ENCODE data around the gene GTF2H3.
A peak's percentile ranks its signal among the peaks of the same experiment; 100 is the strongest.
"Not testable (repeated sequence)": the region's sequence is repeated elsewhere in the genome, so short reads cannot be mapped to it uniquely, and the experiment has no call there.

The GTF2H3 gene

DNA sequence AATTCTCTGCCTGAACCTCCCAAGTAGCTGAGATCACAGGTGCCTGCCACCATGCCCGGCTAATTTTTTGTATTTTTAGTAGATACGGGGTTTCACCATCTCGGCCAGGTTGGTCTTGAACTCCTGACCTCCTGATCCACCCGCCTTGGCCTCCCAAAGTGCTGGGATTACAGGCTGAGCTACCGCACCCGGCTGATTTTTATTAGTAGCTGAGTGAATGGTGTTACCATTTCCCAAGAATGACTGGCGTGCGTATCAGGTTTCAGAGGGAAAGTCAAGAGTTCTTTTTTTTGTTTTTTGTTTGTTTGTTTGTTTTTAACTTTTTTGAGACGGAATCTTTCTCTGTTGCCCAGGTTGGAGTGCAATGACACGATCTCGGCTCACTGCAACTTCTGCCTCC is 30.1 kb upstream of the GTF2H3 start:
- H3K27ac ChIP-seq (ENCODE audit: insufficient read depth, low read length, poor library complexity, severe bottlenecking); DNase-seq; H3K27me3 ChIP-seq (replicated peaks; ENCODE audit: control insufficient read depth, insufficient read depth, low read length, poor library complexity, severe bottlenecking); H3K9me3 ChIP-seq (ENCODE audit: control insufficient read depth, low read length); H3K4me1 ChIP-seq (ENCODE audit: control insufficient read depth, insufficient read depth, low read length, poor library complexity, severe bottlenecking); H3K4me3 ChIP-seq (ENCODE audit: insufficient read depth, low read depth, low read length, poor library complexity, severe bottlenecking): not testable (repeated sequence)
- H3K36me3 ChIP-seq (ENCODE audit: control insufficient read depth, insufficient read depth, low read length), result peaks cover 21% of the 10 kb centered on the region

DNA sequence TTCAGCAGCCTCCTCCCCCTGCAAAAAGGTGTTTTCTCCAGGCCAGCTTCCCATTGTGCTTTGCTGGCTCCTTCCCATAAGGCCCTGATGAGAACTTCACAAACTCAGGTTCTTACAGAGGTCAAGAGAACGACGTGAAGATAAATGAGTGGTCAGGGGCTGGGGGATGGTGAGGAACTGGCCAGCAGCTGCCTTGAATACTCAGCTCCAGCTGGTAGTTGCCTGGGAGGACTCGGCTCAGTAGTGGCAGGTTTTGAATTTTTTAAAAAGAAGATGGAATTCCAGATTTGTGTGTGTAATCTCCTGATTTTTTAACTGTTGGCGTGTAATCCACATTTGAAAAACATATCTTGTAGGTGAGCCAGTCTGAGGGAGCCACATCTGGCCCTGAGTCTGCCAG is 25.9 kb upstream of the GTF2H3 start:
- no peak overlapping the region for H3K4me3 ChIP-seq (ENCODE audit: insufficient read depth, low read depth, low read length, poor library complexity, severe bottlenecking)
- H3K9me3 ChIP-seq (ENCODE audit: control insufficient read depth, low read length), result no peaks in the 10 kb centered on the region
- no peak overlapping the region for H3K27ac ChIP-seq (ENCODE audit: insufficient read depth, low read length, poor library complexity, severe bottlenecking)
- H3K4me1 ChIP-seq (ENCODE audit: control insufficient read depth, insufficient read depth, low read length, poor library complexity, severe bottlenecking), result peaks cover 4% of the 10 kb centered on the region
- peaks cover 57% of the 10 kb centered on the region for H3K36me3 ChIP-seq (ENCODE audit: control insufficient read depth, insufficient read depth, low read length)
- no peak for DNase-seq
- H3K27me3 ChIP-seq (replicated peaks; ENCODE audit: control insufficient read depth, insufficient read depth, low read length, poor library complexity, severe bottlenecking), result no peaks in the 10 kb centered on the region

DNA sequence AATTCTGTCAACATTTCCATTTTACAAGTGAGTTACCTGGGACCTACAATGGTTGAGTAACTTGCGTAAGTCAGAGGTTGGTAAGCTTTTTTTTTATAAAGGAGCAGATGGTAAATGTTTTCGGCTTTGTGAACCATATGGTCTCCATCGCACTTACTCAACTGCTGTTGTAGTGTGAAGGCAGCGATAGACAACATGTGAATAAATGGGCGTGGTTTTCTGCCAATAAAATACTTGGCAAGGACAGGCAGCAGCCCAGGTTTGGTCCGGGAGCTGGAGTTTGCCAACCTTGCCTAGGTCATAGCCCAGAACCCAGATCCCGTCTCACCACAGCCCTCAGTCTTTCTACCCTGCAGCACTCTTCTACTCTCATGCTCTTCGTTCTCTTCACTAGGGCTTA is 25.4 kb upstream of the GTF2H3 start:
- DNase-seq, result no peak
- Histone ChIP-seq H3K9me3 (ENCODE audit: control insufficient read depth, low read length) (no peaks in the 10 kb centered on the region), H3K27ac (ENCODE audit: insufficient read depth, low read length, poor library complexity, severe bottlenecking) (no peak overlapping the region), H3K36me3 (ENCODE audit: control insufficient read depth, insufficient read depth, low read length) (peaks cover 61% of the 10 kb centered on the region), H3K27me3 (replicated peaks; ENCODE audit: control insufficient read depth, insufficient read depth, low read length, poor library complexity, severe bottlenecking) (no peaks in the 10 kb centered on the region), H3K4me1 (ENCODE audit: control insufficient read depth, insufficient read depth, low read length, poor library complexity, severe bottlenecking) (no peaks in the 10 kb centered on the region), H3K4me3 (ENCODE audit: insufficient read depth, low read depth, low read length, poor library complexity, severe bottlenecking) (no peak overlapping the region)

DNA sequence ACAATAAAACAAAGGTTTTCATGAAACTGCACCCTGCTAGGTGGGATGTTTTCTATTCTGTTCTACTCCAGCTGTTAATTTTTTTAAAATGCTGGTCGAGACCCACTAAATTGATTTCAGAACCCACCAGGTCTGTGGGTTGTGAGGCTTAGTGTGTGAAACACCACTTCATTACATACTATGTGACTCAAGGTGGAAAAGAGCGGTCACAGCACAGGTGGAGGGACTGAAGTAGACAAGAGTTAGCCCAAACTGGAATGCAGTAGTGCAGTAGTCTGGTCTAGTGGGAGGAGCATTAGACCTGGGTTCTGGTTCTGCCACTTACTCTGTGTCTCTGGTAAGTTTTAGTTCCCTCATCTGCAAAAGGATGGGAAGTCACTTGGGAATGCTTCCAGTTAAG is 19.5 kb upstream of the GTF2H3 start:
- Histone ChIP-seq H3K4me1 (ENCODE audit: control insufficient read depth, insufficient read depth, low read length, poor library complexity, severe bottlenecking) (no peaks in the 10 kb centered on the region), H3K27ac (ENCODE audit: insufficient read depth, low read length, poor library complexity, severe bottlenecking) (no peak overlapping the region), H3K4me3 (ENCODE audit: insufficient read depth, low read depth, low read length, poor library complexity, severe bottlenecking) (no peak overlapping the region), H3K36me3 (ENCODE audit: control insufficient read depth, insufficient read depth, low read length) (peaks cover 82% of the 10 kb centered on the region), H3K9me3 (ENCODE audit: control insufficient read depth, low read length) (no peaks in the 10 kb centered on the region), H3K27me3 (replicated peaks; ENCODE audit: control insufficient read depth, insufficient read depth, low read length, poor library complexity, severe bottlenecking) (no peaks in the 10 kb centered on the region)
- DNase-seq, result no peak

DNA sequence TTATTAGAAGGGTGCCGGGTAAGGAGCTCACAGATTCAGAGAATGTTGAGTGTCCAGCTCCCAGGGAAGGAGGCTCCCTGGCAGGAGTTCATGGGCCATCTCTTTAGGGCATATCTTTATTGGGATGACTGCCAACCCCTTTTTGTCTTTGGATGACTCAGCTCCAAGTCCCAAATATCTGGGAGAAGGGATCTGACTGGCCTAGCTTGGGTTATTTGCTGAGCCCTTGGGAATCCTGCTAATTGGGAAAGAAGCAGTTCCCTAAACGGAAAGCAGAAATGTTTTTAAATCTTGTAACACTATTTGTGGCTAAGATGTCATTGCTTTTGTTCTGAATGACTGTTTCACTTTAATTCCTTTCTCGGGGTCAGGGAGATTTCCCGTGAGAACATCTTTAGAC is 19.1 kb upstream of the GTF2H3 start:
- H3K36me3 ChIP-seq (ENCODE audit: control insufficient read depth, insufficient read depth, low read length), result peaks cover 82% of the 10 kb centered on the region
- H3K4me1 ChIP-seq (ENCODE audit: control insufficient read depth, insufficient read depth, low read length, poor library complexity, severe bottlenecking), result no peaks in the 10 kb centered on the region
- H3K4me3 ChIP-seq (ENCODE audit: insufficient read depth, low read depth, low read length, poor library complexity, severe bottlenecking), result no peak overlapping the region
- H3K9me3 ChIP-seq (ENCODE audit: control insufficient read depth, low read length), result no peaks in the 10 kb centered on the region
- H3K27me3 ChIP-seq (replicated peaks; ENCODE audit: control insufficient read depth, insufficient read depth, low read length, poor library complexity, severe bottlenecking), result no peaks in the 10 kb centered on the region
- no peak overlapping the region for H3K27ac ChIP-seq (ENCODE audit: insufficient read depth, low read length, poor library complexity, severe bottlenecking)
- DNase-seq, result no peak

DNA sequence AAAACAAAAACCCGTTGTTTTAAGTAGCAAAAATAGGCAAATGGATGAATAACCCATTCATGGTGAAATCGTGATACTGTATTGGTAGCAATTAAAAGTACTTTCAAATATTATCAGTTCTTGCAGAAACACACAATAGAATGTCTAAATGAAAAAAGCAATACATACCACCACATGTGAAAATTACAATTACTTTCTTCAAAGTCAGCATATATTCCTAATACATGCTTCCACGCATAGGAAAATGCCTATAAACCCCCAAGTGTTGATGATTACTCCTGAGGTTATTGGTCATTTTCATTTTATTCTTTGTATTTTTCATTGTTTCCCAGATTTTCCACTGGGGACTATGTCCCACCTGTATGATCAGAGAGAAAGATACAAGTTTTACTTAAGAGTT is 16.5 kb upstream of the GTF2H3 start:
- DNase-seq, result no peak
- H3K4me1 ChIP-seq (ENCODE audit: control insufficient read depth, insufficient read depth, low read length, poor library complexity, severe bottlenecking), result no peaks in the 10 kb centered on the region
- no peaks in the 10 kb centered on the region for H3K27me3 ChIP-seq (replicated peaks; ENCODE audit: control insufficient read depth, insufficient read depth, low read length, poor library complexity, severe bottlenecking)
- no peak overlapping the region for H3K27ac ChIP-seq (ENCODE audit: insufficient read depth, low read length, poor library complexity, severe bottlenecking)
- H3K9me3 ChIP-seq (ENCODE audit: control insufficient read depth, low read length), result no peaks in the 10 kb centered on the region
- H3K36me3 ChIP-seq (ENCODE audit: control insufficient read depth, insufficient read depth, low read length), result peaks cover 83% of the 10 kb centered on the region
- no peak overlapping the region for H3K4me3 ChIP-seq (ENCODE audit: insufficient read depth, low read depth, low read length, poor library complexity, severe bottlenecking)

DNA sequence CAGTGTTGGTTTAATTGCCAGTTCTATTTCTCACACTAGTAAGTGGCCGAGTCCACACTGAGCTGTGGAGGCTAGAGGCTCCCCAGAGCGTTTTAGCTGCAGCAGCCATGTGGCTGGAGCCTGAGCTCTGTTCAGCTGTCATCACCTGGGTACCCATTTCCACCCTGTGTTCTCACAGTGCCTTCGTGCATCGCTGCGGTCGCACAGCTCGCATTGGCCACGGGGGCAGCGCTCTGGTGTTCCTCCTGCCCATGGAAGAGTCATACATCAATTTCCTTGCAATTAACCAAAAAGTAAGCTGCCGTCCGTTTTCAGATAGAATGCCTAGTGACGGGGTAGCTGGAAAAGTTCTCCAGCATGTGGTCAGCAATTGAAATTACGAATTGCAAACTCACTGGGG is 16.0 kb upstream of the GTF2H3 start:
- peaks cover 83% of the 10 kb centered on the region for H3K36me3 ChIP-seq (ENCODE audit: control insufficient read depth, insufficient read depth, low read length)
- H3K27ac ChIP-seq (ENCODE audit: insufficient read depth, low read length, poor library complexity, severe bottlenecking), result no peak overlapping the region
- no peak overlapping the region for H3K4me3 ChIP-seq (ENCODE audit: insufficient read depth, low read depth, low read length, poor library complexity, severe bottlenecking)
- no peak for DNase-seq
- no peaks in the 10 kb centered on the region for H3K9me3 ChIP-seq (ENCODE audit: control insufficient read depth, low read length)
- H3K27me3 ChIP-seq (replicated peaks; ENCODE audit: control insufficient read depth, insufficient read depth, low read length, poor library complexity, severe bottlenecking), result no peaks in the 10 kb centered on the region
- no peaks in the 10 kb centered on the region for H3K4me1 ChIP-seq (ENCODE audit: control insufficient read depth, insufficient read depth, low read length, poor library complexity, severe bottlenecking)

DNA sequence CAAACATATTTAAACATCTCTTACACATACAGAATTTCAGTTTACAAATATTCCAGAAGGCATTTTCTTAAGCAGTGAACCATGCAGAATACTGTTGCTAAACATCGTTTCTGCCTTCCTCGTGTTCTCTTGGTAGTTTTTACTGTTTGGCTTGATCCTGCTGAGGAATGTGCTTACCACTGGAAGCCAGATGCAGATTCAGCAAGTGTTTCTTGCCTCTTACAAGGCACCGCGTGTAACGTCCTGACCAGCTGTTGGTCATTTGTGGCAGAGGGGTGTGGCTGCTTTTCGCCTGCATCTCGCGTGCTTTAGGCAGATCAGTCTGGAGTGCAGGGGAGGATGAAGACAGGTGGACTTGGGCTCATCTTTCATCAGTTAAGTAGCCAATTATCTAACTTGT is 12.5 kb upstream of the GTF2H3 start:
- H3K4me3 ChIP-seq (ENCODE audit: insufficient read depth, low read depth, low read length, poor library complexity, severe bottlenecking), result no peak overlapping the region
- no peaks in the 10 kb centered on the region for H3K9me3 ChIP-seq (ENCODE audit: control insufficient read depth, low read length)
- DNase-seq, result no peak
- H3K36me3 ChIP-seq (ENCODE audit: control insufficient read depth, insufficient read depth, low read length), result peaks cover 68% of the 10 kb centered on the region
- no peaks in the 10 kb centered on the region for H3K27me3 ChIP-seq (replicated peaks; ENCODE audit: control insufficient read depth, insufficient read depth, low read length, poor library complexity, severe bottlenecking)
- H3K27ac ChIP-seq (ENCODE audit: insufficient read depth, low read length, poor library complexity, severe bottlenecking), result no peak overlapping the region
- no peaks in the 10 kb centered on the region for H3K4me1 ChIP-seq (ENCODE audit: control insufficient read depth, insufficient read depth, low read length, poor library complexity, severe bottlenecking)

DNA sequence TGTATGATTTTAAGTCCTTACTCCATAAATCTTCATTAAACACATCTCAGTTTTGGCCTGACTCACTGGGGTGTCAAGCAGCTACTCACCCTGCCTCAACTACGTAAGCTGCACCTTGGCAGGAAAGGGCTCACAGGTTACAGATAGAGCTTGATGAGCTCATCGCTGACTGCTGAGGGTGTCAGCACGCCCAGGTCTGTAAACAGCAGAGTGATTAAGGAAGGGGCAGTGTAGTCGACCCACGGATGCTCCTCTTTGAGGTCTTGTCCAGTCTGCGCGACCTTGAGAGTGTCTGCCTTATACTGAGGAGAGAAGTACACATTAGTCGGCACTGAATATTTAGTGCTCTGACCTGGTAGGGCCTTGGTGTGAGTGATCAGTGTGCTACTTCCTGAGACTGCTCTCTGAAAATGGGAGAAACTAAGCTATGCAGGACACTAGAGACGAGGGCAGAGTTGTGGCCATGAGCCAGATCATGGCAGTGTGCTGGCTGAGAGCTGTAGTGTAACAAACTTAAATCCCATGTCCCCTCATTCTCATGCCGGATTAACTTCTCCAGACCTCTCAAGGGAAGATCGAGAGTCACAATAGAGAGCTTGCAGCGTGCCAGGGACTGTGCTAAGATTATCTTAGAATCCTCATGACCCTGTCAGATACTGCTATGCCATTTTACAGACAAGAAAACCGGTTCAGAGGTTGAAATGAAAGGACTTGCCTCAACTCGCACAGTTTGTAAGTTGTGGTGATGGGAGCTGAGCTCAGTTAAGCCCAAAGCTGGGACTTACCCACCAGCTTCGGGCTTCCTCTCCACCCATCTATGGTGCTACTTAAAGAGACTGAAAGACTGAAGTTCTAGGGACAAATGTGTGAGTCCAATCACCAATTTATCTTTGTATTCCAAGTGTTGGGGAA is 11.8 kb upstream of the GTF2H3 start:
- no peak for DNase-seq

DNA sequence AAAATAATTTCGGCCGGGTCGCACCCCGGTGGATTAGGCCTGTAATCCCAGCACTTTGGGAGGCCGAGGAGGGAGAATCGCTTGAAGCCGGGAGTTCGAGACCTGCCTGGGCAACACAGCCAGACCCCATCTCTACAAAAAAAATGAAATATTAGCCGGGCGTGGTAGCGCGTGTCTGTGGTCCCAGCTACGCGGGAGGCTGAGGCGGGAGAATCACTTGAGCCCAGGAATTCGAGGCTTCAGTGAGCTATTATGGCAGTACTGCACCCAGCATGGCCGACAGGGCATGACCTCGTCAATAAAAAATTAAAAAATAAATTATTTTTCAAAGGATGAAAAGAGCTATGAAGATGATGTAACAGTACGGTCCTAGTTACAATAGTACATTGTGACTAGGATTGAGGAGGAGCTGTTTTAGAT is 523 bp downstream of the GTF2H3 start:
- no peak for DNase-seq

More for the DNA sequence above, 11.8 kb upstream of the GTF2H3 start:
- no peaks in the 10 kb centered on the region for H3K4me1 ChIP-seq (ENCODE audit: control insufficient read depth, insufficient read depth, low read length, poor library complexity, severe bottlenecking)
- no peak overlapping the region for H3K4me3 ChIP-seq (ENCODE audit: insufficient read depth, low read depth, low read length, poor library complexity, severe bottlenecking)
- H3K27ac ChIP-seq (ENCODE audit: insufficient read depth, low read length, poor library complexity, severe bottlenecking), result no peak overlapping the region
- no peaks in the 10 kb centered on the region for H3K9me3 ChIP-seq (ENCODE audit: control insufficient read depth, low read length)
- H3K36me3 ChIP-seq (ENCODE audit: control insufficient read depth, insufficient read depth, low read length), result peaks cover 68% of the 10 kb centered on the region
- no peaks in the 10 kb centered on the region for H3K27me3 ChIP-seq (replicated peaks; ENCODE audit: control insufficient read depth, insufficient read depth, low read length, poor library complexity, severe bottlenecking)

More for the DNA sequence above, 523 bp downstream of the GTF2H3 start:
- no peaks in the 10 kb centered on the region for H3K27me3 ChIP-seq (replicated peaks; ENCODE audit: control insufficient read depth, insufficient read depth, low read length, poor library complexity, severe bottlenecking)
- peaks cover 10% of the 10 kb centered on the region for H3K4me1 ChIP-seq (ENCODE audit: control insufficient read depth, insufficient read depth, low read length, poor library complexity, severe bottlenecking)
- no peaks in the 10 kb centered on the region for H3K9me3 ChIP-seq (ENCODE audit: control insufficient read depth, low read length)
- peak overlapping the region; percentile 78 for H3K27ac ChIP-seq (ENCODE audit: insufficient read depth, low read length, poor library complexity, severe bottlenecking)
- peak overlapping the region; percentile 61 for H3K4me3 ChIP-seq (ENCODE audit: insufficient read depth, low read depth, low read length, poor library complexity, severe bottlenecking)
- peaks cover 17% of the 10 kb centered on the region for H3K36me3 ChIP-seq (ENCODE audit: control insufficient read depth, insufficient read depth, low read length)
